H9 (cell line): ENCODE results near the gene GRID1. TPM values are rescaled to one million over a fixed set of nuclear protein-coding genes. Genes with fewer than 3 reads are reported as not detected.

Experiments used
- DNase-seq: peaks from one replicate; pipeline ENCODE4 v3.0.0-alpha.2; 2017
- H2AFZ ChIP-seq: one replicate; pipeline ENCODE4 v1.6.1; 2013; ENCODE audit warnings: mild to moderate bottlenecking, low read length, control low read depth, moderate library complexity
- H2AK5ac ChIP-seq: 2 replicates; pipeline ENCODE4 v1.6.1; 2013; ENCODE audit warnings: low read length, control low read depth, mixed read lengths; ENCODE audit not compliant: insufficient read length
- H2BK120ac ChIP-seq: one replicate; pipeline ENCODE4 v1.6.1; 2013; ENCODE audit warnings: low read depth, mild to moderate bottlenecking, low read length, control low read depth, inconsistent platforms; ENCODE audit not compliant: poor library complexity, severe bottlenecking
- H2BK12ac ChIP-seq: 2 replicates; pipeline ENCODE4 v1.6.1; 2013; ENCODE audit warnings: low read length, control low read depth, mixed read lengths, low read depth; ENCODE audit not compliant: insufficient read length
- H2BK15ac ChIP-seq: 2 replicates; pipeline ENCODE4 v1.6.1; 2013; ENCODE audit warnings: low read depth, low read length, control low read depth
- H2BK20ac ChIP-seq: one replicate; pipeline ENCODE4 v1.6.1; 2013; ENCODE audit warnings: low read depth, mild to moderate bottlenecking, low read length, control low read depth, inconsistent platforms; ENCODE audit not compliant: poor library complexity, severe bottlenecking
- H2BK5ac ChIP-seq: 2 replicates; pipeline ENCODE4 v1.6.1; 2013; ENCODE audit warnings: low read length, control low read depth, mixed read lengths; ENCODE audit not compliant: insufficient read length
- H3K14ac ChIP-seq: 2 replicates; pipeline ENCODE4 v1.6.1; 2013; ENCODE audit warnings: low read length, control low read depth; ENCODE audit not compliant: insufficient read depth
- H3K18ac ChIP-seq: 2 replicates; pipeline ENCODE4 v1.6.1; 2013; ENCODE audit warnings: low read depth, mild to moderate bottlenecking, mixed read lengths, low read length, control low read depth; ENCODE audit not compliant: insufficient read length
- H3K23ac ChIP-seq: 2 replicates; pipeline ENCODE4 v1.6.1; 2013; ENCODE audit warnings: low read length, control low read depth, mixed read lengths, low read depth; ENCODE audit not compliant: insufficient read length
- H3K23me2 ChIP-seq: 2 replicates; pipeline ENCODE4 v1.6.1; 2013; ENCODE audit warnings: low read depth, mild to moderate bottlenecking, mixed read lengths, low read length, control low read depth; ENCODE audit not compliant: insufficient read length, poor library complexity, severe bottlenecking
- H3K27ac ChIP-seq: 2 replicates; pipeline ENCODE4 v1.5.1; 2013; ENCODE audit warnings: low read length, control low read depth, mixed read lengths, low read depth; ENCODE audit not compliant: insufficient read length
- H3K27me3 ChIP-seq: 2 replicates; pipeline ENCODE4 v1.6.1; 2013; ENCODE audit warnings: low read length, control low read depth, inconsistent platforms; ENCODE audit not compliant: insufficient read depth
- H3K4ac ChIP-seq: 2 replicates; pipeline ENCODE4 v1.6.1; 2013; ENCODE audit warnings: low read depth, mild to moderate bottlenecking, control low read depth, inconsistent platforms, low read length, moderate library complexity
- H3K4me1 ChIP-seq: 2 replicates; pipeline ENCODE4 v1.6.1; 2013; ENCODE audit warnings: low read length, control low read depth, inconsistent platforms; ENCODE audit not compliant: insufficient read depth
- H3K4me2 ChIP-seq: 2 replicates; pipeline ENCODE4 v1.6.1; 2013; ENCODE audit warnings: low read length, control low read depth, mixed read lengths; ENCODE audit not compliant: insufficient read length, insufficient read depth
- H3K56ac ChIP-seq: 2 replicates; pipeline ENCODE4 v1.6.1; 2013; ENCODE audit warnings: low read depth, mild to moderate bottlenecking, mixed read lengths, low read length, control low read depth; ENCODE audit not compliant: insufficient read length
- H3K79me1 ChIP-seq: 2 replicates; pipeline ENCODE4 v1.6.1; 2013; ENCODE audit warnings: low read depth, mild to moderate bottlenecking, moderate library complexity, low read length, control low read depth, inconsistent platforms; ENCODE audit not compliant: insufficient read depth, poor library complexity, severe bottlenecking
- H3K79me2 ChIP-seq: 2 replicates; pipeline ENCODE4 v1.6.1; 2013; ENCODE audit warnings: low read length, control low read depth, inconsistent platforms; ENCODE audit not compliant: insufficient read depth
- H3K9ac ChIP-seq: 2 replicates; pipeline ENCODE4 v1.6.1; 2013; ENCODE audit warnings: low read length, control low read depth, mixed read lengths; ENCODE audit not compliant: insufficient read length; ENCODE audit errors: extremely low read depth
- H3K9me3 ChIP-seq: one replicate; pipeline ENCODE4 v1.6.1; 2013; ENCODE audit warnings: low read depth, low read length, inconsistent platforms; ENCODE audit not compliant: control insufficient read depth
- H3T11ph ChIP-seq: one replicate; pipeline ENCODE4 v1.6.1; 2013; ENCODE audit warnings: mild to moderate bottlenecking, low read length, control low read depth, inconsistent platforms
- H4K20me1 ChIP-seq: one replicate; pipeline ENCODE4 v1.6.1; 2013; ENCODE audit not compliant: control insufficient read depth, insufficient read length, insufficient read depth
- H4K5ac ChIP-seq: 2 replicates; pipeline ENCODE4 v1.6.1; 2013; ENCODE audit warnings: low read depth, mild to moderate bottlenecking, mixed read lengths, low read length, control low read depth; ENCODE audit not compliant: insufficient read length
- H4K8ac ChIP-seq: replicated peaks from 2 replicates; pipeline ENCODE4 v1.6.1; 2013; ENCODE audit warnings: low read length, control low read depth, mixed read lengths, low read depth; ENCODE audit not compliant: insufficient read length
- H4K91ac ChIP-seq: 2 replicates; pipeline ENCODE4 v1.6.1; 2013; ENCODE audit warnings: low read depth, mild to moderate bottlenecking, moderate library complexity, mixed read lengths, low read length, control low read depth; ENCODE audit not compliant: insufficient read length
- H3K27ac Mint-ChIP-seq, 3 experiments: 2 replicates in 2 of 3; 3 replicates in 1 of 3; pipeline ENCODE4 v1.8.0; 2020 to 2021; ENCODE audit warnings: mixed read lengths in 3 of 3, mild to moderate bottlenecking in 1 of 3, moderate library complexity in 1 of 3
- H3K27me3 Mint-ChIP-seq: 2 replicates; pipeline ENCODE4 v1.8.0; 2021; ENCODE audit warnings: low read depth, mild to moderate bottlenecking, moderate library complexity, mixed read lengths
- H3K36me3 Mint-ChIP-seq, 3 experiments: 2 replicates in 2 of 3; 3 replicates in 1 of 3; pipeline ENCODE4 v1.8.0; 2020 to 2021; ENCODE audit warnings: low read depth in 3 of 3, mixed read lengths in 3 of 3; ENCODE audit not compliant: insufficient read depth in 1 of 3
- H3K4me1 Mint-ChIP-seq, 2 experiments: 2 replicates each; pipeline ENCODE4 v1.8.0; 2020; ENCODE audit warnings: mixed read lengths in 2 of 2
- H3K4me3 Mint-ChIP-seq, 2 experiments: 2 replicates in 1 of 2; 3 replicates in 1 of 2; pipeline ENCODE4 v1.8.0; 2020 to 2021; ENCODE audit warnings: mild to moderate bottlenecking in 2 of 2, mixed read lengths in 2 of 2, moderate library complexity in 1 of 2
- H3K9me3 Mint-ChIP-seq, 2 experiments: 2 replicates in 1 of 2; 3 replicates in 1 of 2; pipeline ENCODE4 v1.8.0; 2020; ENCODE audit warnings: mild to moderate bottlenecking in 2 of 2, mixed read lengths in 2 of 2, moderate library complexity in 1 of 2
- CTCF ChIP-seq: fragments of 200-600 bp; sonication (generic); conservative IDR thresholded peaks from 3 replicates; pipeline ENCODE4 v1.8.0; 2021; ENCODE audit warnings: antibody characterized with exemption, mild to moderate bottlenecking
- WGBS: extraction: QIAGEN DNeasy Blood & Tissue Kit; methylation state at CpG from one replicate; pipeline ENCODE4 v1.1.7; 2013; ENCODE audit warnings: missing lambda C conversion rate, low lambda C conversion rate, mixed read lengths; ENCODE audit not compliant: insufficient read length; ENCODE audit errors: extremely low coverage; 5-methylcytosine and 5-hydroxymethylcytosine counted together
- total RNA-seq: library from RNA; stranded (reverse); gene quantifications from 2 replicates; pipeline ENCODE4 v1.2.1, GENCODE V29; 2021

The GRID1 gene
- total RNA-seq, 1 experiment from 2014 or later: 0.35 TPM

DNA sequence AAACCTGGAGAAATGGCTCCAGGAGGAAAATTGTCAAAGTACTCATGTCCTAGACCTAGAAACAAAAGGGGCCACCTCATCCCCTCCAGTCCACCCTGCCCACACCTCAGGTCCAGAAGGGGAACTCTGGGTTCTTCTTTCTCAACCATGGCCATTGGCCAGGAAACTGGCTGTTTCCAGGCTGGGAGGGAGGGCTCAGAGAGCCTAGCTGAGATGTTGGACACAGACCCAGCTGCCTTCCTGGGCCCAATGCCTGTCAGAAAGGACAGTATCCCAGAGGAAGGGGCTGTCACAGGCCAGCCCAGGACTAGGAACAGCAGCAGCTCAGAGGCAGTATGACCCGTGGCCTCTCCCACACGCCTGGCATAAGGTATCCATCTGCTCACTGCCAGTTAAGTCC lies 9.6 kb downstream of the GRID1 start:
- Histone ChIP-seq H2BK15ac (no peak overlapping the region), H3T11ph (no peak overlapping the region), H3K4me1 (no peaks in the 10 kb centered on the region), H2AK5ac (no peak overlapping the region), H2BK120ac (no peak overlapping the region), H3K4ac (no peak overlapping the region), H3K79me1 (no peaks in the 10 kb centered on the region), H4K91ac (no peak overlapping the region), H3K9ac (no peak overlapping the region), H3K14ac (no peak overlapping the region), H4K8ac (no peak overlapping the region), H2BK5ac (no peak overlapping the region), H2AFZ (no peak overlapping the region), H3K79me2 (no peaks in the 10 kb centered on the region), H3K23ac (no peak overlapping the region), H3K4me2 (no peak overlapping the region), H3K27ac (no peak overlapping the region), H3K56ac (no peak overlapping the region), H3K23me2 (no peaks in the 10 kb centered on the region), H2BK12ac (no peak overlapping the region), H4K20me1 (no peaks in the 10 kb centered on the region), H2BK20ac (no peak overlapping the region), H3K9me3 (no peaks in the 10 kb centered on the region), H4K5ac (no peak overlapping the region), H3K18ac (no peak overlapping the region), H3K27me3 (peaks cover 5% of the 10 kb centered on the region; the same call in 1 of the 2 replicates)
- Mint-ChIP-seq H3K4me1 (no peaks in the 10 kb centered on the region), H3K27me3 (peaks cover 53% of the 10 kb centered on the region), H3K27ac (no peak overlapping the region), H3K36me3 (no peaks in the 10 kb centered on the region), H3K4me3 (no peak overlapping the region), H3K9me3 (no peaks in the 10 kb centered on the region; a peak in 2 of 5 replicates)
- no peak for TF ChIP-seq CTCF
- WGBS: no CpG with 5 or more reads among the region's 2 CpGs
- DNase-seq: no peak
